MM.1S (cell line): ENCODE results near the gene DAB2.

ENCODE experiments used
- DNase-seq: peaks from one replicate; pipeline ENCODE4 v3.0.0-alpha.2; 2015
- H2AFZ ChIP-seq: fragments of 300-600 bp; sonication (generic); 2 replicates; pipeline ENCODE4 v1.6.0; 2016; ENCODE audit warnings: antibody characterized with exemption, low read length
- H3F3A ChIP-seq: fragments of 300-600 bp; sonication (generic); 2 replicates; pipeline ENCODE4 v1.6.1; 2016; ENCODE audit warnings: mild to moderate bottlenecking, antibody characterized with exemption, low read length, moderate library complexity, mixed read lengths; ENCODE audit not compliant: insufficient read depth
- H3K27ac ChIP-seq: fragments of 300-600 bp; sonication (generic); 2 replicates; pipeline ENCODE4 v1.5.1; 2016; ENCODE audit warnings: mild to moderate bottlenecking, low read length
- H3K27me3 ChIP-seq: fragments of 300-600 bp; sonication (generic); replicated peaks from 2 replicates; pipeline ENCODE4 v1.6.0; 2016; ENCODE audit warnings: low read length; ENCODE audit not compliant: insufficient read depth
- H3K36me3 ChIP-seq: fragments of 300-600 bp; sonication (generic); replicated peaks from 2 replicates; pipeline ENCODE4 v1.6.1; 2016; ENCODE audit warnings: mild to moderate bottlenecking, low read length, mixed read lengths; ENCODE audit not compliant: insufficient read depth
- H3K4me1 ChIP-seq: fragments of 300-600 bp; sonication (generic); 2 replicates; pipeline ENCODE4 v1.6.1; 2016; ENCODE audit warnings: low read length, mixed read lengths
- H3K4me2 ChIP-seq: fragments of 300-600 bp; sonication (generic); 2 replicates; pipeline ENCODE4 v1.6.0; 2016; ENCODE audit warnings: low read depth, low read length
- H3K4me3 ChIP-seq: fragments of 300-600 bp; sonication (generic); 2 replicates; pipeline ENCODE4 v1.5.1; 2016; ENCODE audit warnings: low read length, mixed read lengths
- H3K79me2 ChIP-seq: fragments of 300-600 bp; sonication (generic); 2 replicates; pipeline ENCODE4 v1.6.1; 2016; ENCODE audit warnings: mixed run types, low read length, mixed read lengths
- H3K9ac ChIP-seq: fragments of 300-600 bp; sonication (generic); 2 replicates; pipeline ENCODE4 v1.6.1; 2016; ENCODE audit warnings: low read length, mixed read lengths
- H3K9me2 ChIP-seq: fragments of 300-600 bp; sonication (generic); replicated peaks from 2 replicates; pipeline ENCODE4 v1.6.1; 2016; ENCODE audit warnings: mild to moderate bottlenecking, low read length, mixed read lengths; ENCODE audit not compliant: insufficient read depth
- H3K9me3 ChIP-seq: fragments of 300-600 bp; sonication (generic); replicated peaks from 2 replicates; pipeline ENCODE4 v1.6.1; 2016; ENCODE audit warnings: mild to moderate bottlenecking, low read length, mixed read lengths; ENCODE audit not compliant: insufficient read depth
- H4K20me1 ChIP-seq: fragments of 300-600 bp; sonication (generic); 2 replicates; pipeline ENCODE4 v1.6.1; 2016; ENCODE audit warnings: mild to moderate bottlenecking, low read length, moderate library complexity, mixed read lengths; ENCODE audit not compliant: insufficient read depth
- CTCF ChIP-seq: fragments of 300-600 bp; sonication (generic); IDR thresholded peaks from 2 replicates; pipeline ENCODE4 v1.5.1; 2016; ENCODE audit warnings: antibody characterized with exemption, low read length, mixed read lengths
- EZH2 ChIP-seq: fragments of 300-600 bp; sonication (generic); optimal IDR thresholded peaks from 2 replicates; pipeline ENCODE3; 2017; ENCODE audit warnings: low read depth, mild to moderate bottlenecking, antibody characterized with exemption, low read length, mixed read lengths
- EZH2phosphoT487 ChIP-seq: fragments of 300-600 bp; sonication (generic); IDR thresholded peaks from 2 replicates; pipeline ENCODE4 v1.6.1; 2018; ENCODE audit warnings: antibody characterized with exemption, low read length

The DAB2 gene

GRCh38 chr5:39466846-39467245, 42.1 kb upstream of the DAB2 start:
- H3K79me2 ChIP-seq: no peaks in the 10 kb centered on the region
- no peak overlapping the region for H3K4me2 ChIP-seq
- no peaks in the 10 kb centered on the region for H3K27me3 ChIP-seq
- H3F3A ChIP-seq: peaks cover 2% of the 10 kb centered on the region; the same call in 1 of the 2 replicates
- no peaks in the 10 kb centered on the region for H3K36me3 ChIP-seq
- no peak for TF ChIP-seq EZH2phosphoT487
- TF ChIP-seq EZH2: no peak
- TF ChIP-seq CTCF: no peak
- no peaks in the 10 kb centered on the region for H3K9me2 ChIP-seq
- no peak for DNase-seq
- H3K27ac ChIP-seq: no peak overlapping the region
- H2AFZ ChIP-seq: no peak overlapping the region
- H4K20me1 ChIP-seq: no peaks in the 10 kb centered on the region
- no peaks in the 10 kb centered on the region for H3K9me3 ChIP-seq
- H3K4me1 ChIP-seq: peaks cover 8% of the 10 kb centered on the region
- H3K4me3 ChIP-seq: no peak overlapping the region
- no peak overlapping the region for H3K9ac ChIP-seq

GRCh38 chr5:39465843-39466242, 41.1 kb upstream of the DAB2 start:
- no peak overlapping the region for H3K4me3 ChIP-seq
- no peak overlapping the region for H3K4me2 ChIP-seq
- H3K9ac ChIP-seq: no peak overlapping the region
- no peaks in the 10 kb centered on the region for H3K9me2 ChIP-seq
- H2AFZ ChIP-seq: no peak overlapping the region
- no peaks in the 10 kb centered on the region for H3K36me3 ChIP-seq
- H3K79me2 ChIP-seq: no peaks in the 10 kb centered on the region
- no peak overlapping the region for H3K27ac ChIP-seq
- H3K27me3 ChIP-seq: no peaks in the 10 kb centered on the region
- no peak for TF ChIP-seq EZH2phosphoT487
- no peak for TF ChIP-seq CTCF
- no peak for TF ChIP-seq EZH2
- H3F3A ChIP-seq: peaks cover 10% of the 10 kb centered on the region
- no peaks in the 10 kb centered on the region for H4K20me1 ChIP-seq
- DNase-seq: no peak
- H3K9me3 ChIP-seq: no peaks in the 10 kb centered on the region
- H3K4me1 ChIP-seq: peaks cover 14% of the 10 kb centered on the region

- Histone ChIP-seq H3K9me2 (no peaks in the 10 kb centered on the region), H3K27ac (no peak overlapping the region), H3K4me2 (no peak overlapping the region), H3K4me1 (peaks cover 19% of the 10 kb centered on the region), H3K9me3 (no peaks in the 10 kb centered on the region), H3K36me3 (no peaks in the 10 kb centered on the region), H2AFZ (no peak overlapping the region), H3K4me3 (no peak overlapping the region), H4K20me1 (no peaks in the 10 kb centered on the region), H3K79me2 (no peaks in the 10 kb centered on the region), H3K27me3 (no peaks in the 10 kb centered on the region), H3F3A (peaks cover 18% of the 10 kb centered on the region), H3K9ac (no peak overlapping the region)
- TF ChIP-seq EZH2phosphoT487: no peak
- no peak for TF ChIP-seq EZH2
- TF ChIP-seq CTCF: no peak
- no peak for DNase-seq
Observed at GRCh38 chr5:39465097-39465496, 40.3 kb upstream of the DAB2 start.

GRCh38 chr5:39464088-39464487, 39.3 kb upstream of the DAB2 start:
- no peaks in the 10 kb centered on the region for H3K27me3 ChIP-seq

More at GRCh38 chr5:39464088-39464487, 39.3 kb upstream of the DAB2 start:
- Histone ChIP-seq H3K4me3 (no peak overlapping the region), H3K9me3 (no peaks in the 10 kb centered on the region), H3K36me3 (no peaks in the 10 kb centered on the region), H3K79me2 (no peaks in the 10 kb centered on the region), H3K9ac (no peak overlapping the region), H3K4me1 (peaks cover 27% of the 10 kb centered on the region), H4K20me1 (no peaks in the 10 kb centered on the region), H2AFZ (no peak overlapping the region), H3K4me2 (no peak overlapping the region), H3K27ac (no peak overlapping the region), H3F3A (peaks cover 20% of the 10 kb centered on the region), H3K9me2 (no peaks in the 10 kb centered on the region)
- TF ChIP-seq CTCF (no peak), EZH2 (no peak)
- no peak for DNase-seq
